A549 (cell line): Measurements from ENCODE around the gene KRTAP10-8. TPM values are rescaled to one million over a fixed set of nuclear protein-coding genes. Genes with fewer than 3 reads are reported as not detected.

Source experiments
- ATAC-seq, 2 experiments: fragments of 200-7000 bp in 1 of 2; fragments of >200 bp in 1 of 2; cut with Nextera tagmentation in 1 of 2; cut with Tn5 transposase in 1 of 2; 3 replicates each; pipeline versions ENCODE4 v1.8.0 to v1.9.1; 2018 to 2020; ENCODE audit warnings: mild to moderate bottlenecking in 1 of 2, moderate library complexity in 1 of 2
- CTCF ChIA-PET: fragments of 300-600 bp; sonication (Branson Sonifier 250); formaldehyde crosslinking; extraction: SDS; loops from one replicate; lab custom pipeline; 2021; ENCODE audit warnings: antibody characterized with exemption, inconsistent platforms; lab: Yijun Ruan, JAX
- POLR2A ChIA-PET: fragments of 350-600 bp; formaldehyde crosslinking; extraction: SDS; loops from one replicate; lab custom pipeline; 2021; ENCODE audit warnings: antibody characterized with exemption, inconsistent platforms; lab: Yijun Ruan, JAX
- DNase-seq, 2 experiments: peaks; one replicate each; pipeline versions ENCODE4 v3.0.0 to v3.0.0-alpha.2; 2011 to 2016; ENCODE audit warnings: low read depth in 1 of 2, low spot score in 1 of 2
- FAIRE-seq: peaks from 2 replicates; lab custom pipeline; 2011; peaks lifted over from hg19 to GRCh38; lab: Jason Lieb, UNC
- H3K27ac ChIP-seq, 2 experiments: fragments of >200 bp; sonication (Bioruptor Twin); formaldehyde crosslinking; 3 replicates each; pipeline ENCODE4 v1.5.1; 2016 to 2017
- H3K4me1 ChIP-seq: fragments of >200 bp; sonication (Bioruptor Twin); formaldehyde crosslinking; 3 replicates; pipeline ENCODE4 v1.6.1; 2016
- H3K4me2 ChIP-seq: fragments of >200 bp; sonication (Bioruptor Twin); formaldehyde crosslinking; 3 replicates; pipeline ENCODE4 v1.6.1; 2016
- H3K4me3 ChIP-seq: fragments of >200 bp; sonication (Bioruptor Twin); formaldehyde crosslinking; 3 replicates; pipeline ENCODE4 v1.5.1; 2016
- H3K9me3 ChIP-seq: fragments of >200 bp; sonication (Bioruptor Twin); formaldehyde crosslinking; 3 replicates; pipeline ENCODE4 v1.6.1; 2016
- ATOH8 ChIP-seq: fragments of 250-450 bp; sonication (Bioruptor Pico); IDR thresholded peaks from 2 replicates; pipeline ENCODE4 v1.5.0; 2020; ENCODE audit warnings: low read depth, mild to moderate bottlenecking, moderate library complexity
- CBX2 ChIP-seq: fragments of 200-600 bp; sonication (generic); IDR thresholded peaks from 2 replicates; pipeline ENCODE4 v1.6.1; 2016; ENCODE audit warnings: low read depth, mild to moderate bottlenecking, borderline replicate concordance
- CEBPB ChIP-seq, 2 experiments: fragments of >200 bp in 1 of 2; sonication (Bioruptor Twin) in 1 of 2; formaldehyde crosslinking in 1 of 2; IDR thresholded peaks; 2 replicates each; pipeline ENCODE4 v1.6.1; 2012 to 2016
- CTCF ChIP-seq: fragments of >200 bp; sonication (Bioruptor Twin); formaldehyde crosslinking; IDR thresholded peaks from 3 replicates; pipeline ENCODE4 v1.5.1; 2016
- ESRRA ChIP-seq: fragments of 150-350 bp; IDR thresholded peaks from 2 replicates; pipeline ENCODE4 v1.6.1; 2014; ENCODE audit warnings: mild to moderate bottlenecking, low read length, borderline replicate concordance
- FOXS1 ChIP-seq: fragments of 250-450 bp; sonication (Bioruptor Pico); IDR thresholded peaks from 2 replicates; pipeline ENCODE4 v1.5.0; 2020; ENCODE audit warnings: mild to moderate bottlenecking, moderate library complexity
- HDAC2 ChIP-seq: fragments of 200-600 bp; sonication (generic); IDR thresholded peaks from 2 replicates; pipeline ENCODE4 v1.6.1; 2016
- HES2 ChIP-seq: fragments of >200 bp; sonication (Bioruptor Twin); formaldehyde crosslinking; IDR thresholded peaks from 2 replicates; pipeline ENCODE4 v1.6.1; 2016
- HOXA7 ChIP-seq: fragments of 250-450 bp; sonication (Bioruptor Pico); IDR thresholded peaks from 2 replicates; pipeline ENCODE4 v1.5.0; 2020; ENCODE audit warnings: mild to moderate bottlenecking, moderate library complexity
- HOXB13 ChIP-seq: fragments of 250-450 bp; sonication (Bioruptor Pico); IDR thresholded peaks from 2 replicates; pipeline ENCODE4 v1.5.0; 2020; ENCODE audit warnings: low read depth, mild to moderate bottlenecking, moderate library complexity
- KDM1A ChIP-seq: fragments of 200-600 bp; sonication (generic); IDR thresholded peaks from 2 replicates; pipeline ENCODE4 v1.6.1; 2016; ENCODE audit warnings: low read depth, mild to moderate bottlenecking
- MAFK ChIP-seq: fragments of 450-650 bp; IDR thresholded peaks from 2 replicates; pipeline ENCODE4 v1.6.1; 2014; ENCODE audit not compliant: partially characterized antibody
- MAZ ChIP-seq: fragments of 150-350 bp; IDR thresholded peaks from 2 replicates; pipeline ENCODE4 v1.6.1; 2014; ENCODE audit warnings: antibody characterized with exemption, low read depth, low read length, borderline replicate concordance
- NFE2L2 ChIP-seq: fragments of 150-350 bp; conservative IDR thresholded peaks from 2 replicates; pipeline ENCODE4 v1.6.1; 2014; ENCODE audit warnings: low read length
- NPAS2 ChIP-seq: fragments of 250-450 bp; sonication (Bioruptor Pico); IDR thresholded peaks from 2 replicates; pipeline ENCODE4 v1.8.0; 2022; ENCODE audit warnings: mild to moderate bottlenecking, moderate library complexity, borderline replicate concordance
- NR3C1 ChIP-seq: fragments of >200 bp; sonication (Bioruptor Twin); formaldehyde crosslinking; IDR thresholded peaks from 3 replicates; pipeline ENCODE4 v1.6.1; 2017
- POLR2A ChIP-seq: IDR thresholded peaks from 2 replicates; pipeline ENCODE4 v1.6.1; 2012; ENCODE audit warnings: mild to moderate bottlenecking, low read length
- RAD21 ChIP-seq, 2 experiments: fragments of >200 bp in 1 of 2; sonication (Bioruptor Twin) in 1 of 2; formaldehyde crosslinking in 1 of 2; IDR thresholded peaks in 1 of 2; conservative IDR thresholded peaks in 1 of 2; 2 replicates in 1 of 2; 3 replicates in 1 of 2; pipeline ENCODE4 v1.6.1; 2012 to 2018; ENCODE audit warnings: inconsistent platforms in 1 of 2
- RARB ChIP-seq: fragments of 250-450 bp; sonication (Bioruptor Pico); IDR thresholded peaks from 2 replicates; pipeline ENCODE4 v1.8.0; 2021; ENCODE audit warnings: mild to moderate bottlenecking, moderate library complexity
- RNF2 ChIP-seq: fragments of 200-600 bp; sonication (generic); IDR thresholded peaks from 2 replicates; pipeline ENCODE4 v1.6.1; 2016; ENCODE audit warnings: low read depth, mild to moderate bottlenecking, antibody characterized with exemption, moderate library complexity, borderline replicate concordance
- TFCP2L1 ChIP-seq: fragments of 250-450 bp; sonication (Bioruptor Pico); IDR thresholded peaks from 2 replicates; pipeline ENCODE4 v1.5.0; 2021; ENCODE audit warnings: mild to moderate bottlenecking
- ZFP36 ChIP-seq: fragments of 450-650 bp; IDR thresholded peaks from 2 replicates; pipeline ENCODE4 v1.6.1; 2014; ENCODE audit warnings: borderline replicate concordance; ENCODE audit not compliant: partially characterized antibody
- ZNF302 ChIP-seq: fragments of 250-450 bp; sonication (Bioruptor Pico); IDR thresholded peaks from 2 replicates; pipeline ENCODE4 v1.9.0; 2021; ENCODE audit warnings: inconsistent platforms, mild to moderate bottlenecking, moderate library complexity
- ZSCAN20 ChIP-seq: fragments of 250-450 bp; sonication (Bioruptor Pico); IDR thresholded peaks from 2 replicates; pipeline ENCODE4 v1.8.0; 2022; ENCODE audit warnings: mild to moderate bottlenecking, moderate library complexity
- WGBS: methylation state at CpG from one replicate; pipeline ENCODE4 v1.1.6; 2017; ENCODE audit errors: missing lambda C conversion rate; 5-methylcytosine and 5-hydroxymethylcytosine counted together
- polyA plus RNA-seq, 4 experiments: library from polyadenylated mRNA; depleted of rRNA in 3 of 4; stranded (reverse); fragments of >200 nt; fragmentation: RNase III in 1 of 4; extraction: RNeasy Plus Mini Kit Qiagen cat#74134 plus additional on column Dnase treatment in 1 of 4; gene quantifications; 2 replicates in 3 of 4; 3 replicates in 1 of 4; pipeline ENCODE4 v1.2.3, GENCODE V29; 2011 to 2017
- TF ChIP-seq, protein P1 (sequence below): fragments of 250-450 bp; sonication (Bioruptor Pico); IDR thresholded peaks from 2 replicates; pipeline ENCODE4 v1.5.0; 2021; ENCODE audit warnings: mild to moderate bottlenecking, moderate library complexity, borderline replicate concordance
- TF ChIP-seq, protein P2 (sequence below): IDR thresholded peaks from 2 replicates; pipeline ENCODE4 v1.6.1; 2012; ENCODE audit warnings: low read depth, borderline replicate concordance

The KRTAP10-8 gene
- polyA plus RNA-seq, 2 of the 4 experiments (the other 2 are of a cell fraction) = not detected

- Histone ChIP-seq H3K4me1 (no peaks in the 10 kb centered on the region), H3K4me3 (no peak overlapping the region), H3K27ac (no peak overlapping the region), H3K9me3 (peaks cover 5% of the 10 kb centered on the region; the same call in 1 of the 3 replicates), H3K4me2 (no peak overlapping the region)
- DNase-seq (no peak), ATAC-seq (no peak), FAIRE-seq (no peak)
- ChIA-PET POLR2A (no interaction called here), CTCF (no interaction called here)
- TF ChIP-seq KDM1A = no peak
- no peak for TF ChIP-seq CTCF
- no peak for TF ChIP-seq HES2
- no peak for TF ChIP-seq ATOH8
- TF ChIP-seq NR3C1 = no peak
- TF ChIP-seq MAFK = no peak
- TF ChIP-seq CEBPB (IDR thresholded peaks at IDR 0.05) = no peak
- TF ChIP-seq NFE2L2 = no peak
- TF ChIP-seq TFCP2L1 (CRISPR knock-in tag) = no peak
- no peak for TF ChIP-seq ZFP36
- TF ChIP-seq POLR2A = no peak
- no peak for TF ChIP-seq HOXA7
- TF ChIP-seq RAD21 (conservative IDR thresholded peaks at IDR 0.05 in 1 of 2, IDR thresholded peaks at IDR 0.05 in 1 of 2) = no peak
- TF ChIP-seq HOXB13 = no peak
- no peak for TF ChIP-seq RARB
- TF ChIP-seq RNF2 = no peak
- 65% methylated on average over 17 of the region's 26 CpGs for WGBS
These were observed 1.7 kb downstream of the KRTAP10-8 start for GRCh38 chr21:44613386-44614155.

- FAIRE-seq (no peak), ATAC-seq (no peak; a peak in 1 of 6 replicates), DNase-seq (no peak)
- H3K4me1 ChIP-seq = no peaks in the 10 kb centered on the region
- WGBS = 36% methylated on average over 5 of the region's 20 CpGs
- H3K27ac ChIP-seq = no peak overlapping the region
- H3K4me3 ChIP-seq = no peak overlapping the region
- no peak overlapping the region for H3K4me2 ChIP-seq
- CTCF ChIA-PET = no interaction called here
- POLR2A ChIA-PET = no interaction called here
- TF ChIP-seq MAFK = no peak
- TF ChIP-seq MAZ = no peak
- no peak for TF ChIP-seq KDM1A
- TF ChIP-seq RNF2 = no peak
- TF ChIP-seq, protein P1, sequence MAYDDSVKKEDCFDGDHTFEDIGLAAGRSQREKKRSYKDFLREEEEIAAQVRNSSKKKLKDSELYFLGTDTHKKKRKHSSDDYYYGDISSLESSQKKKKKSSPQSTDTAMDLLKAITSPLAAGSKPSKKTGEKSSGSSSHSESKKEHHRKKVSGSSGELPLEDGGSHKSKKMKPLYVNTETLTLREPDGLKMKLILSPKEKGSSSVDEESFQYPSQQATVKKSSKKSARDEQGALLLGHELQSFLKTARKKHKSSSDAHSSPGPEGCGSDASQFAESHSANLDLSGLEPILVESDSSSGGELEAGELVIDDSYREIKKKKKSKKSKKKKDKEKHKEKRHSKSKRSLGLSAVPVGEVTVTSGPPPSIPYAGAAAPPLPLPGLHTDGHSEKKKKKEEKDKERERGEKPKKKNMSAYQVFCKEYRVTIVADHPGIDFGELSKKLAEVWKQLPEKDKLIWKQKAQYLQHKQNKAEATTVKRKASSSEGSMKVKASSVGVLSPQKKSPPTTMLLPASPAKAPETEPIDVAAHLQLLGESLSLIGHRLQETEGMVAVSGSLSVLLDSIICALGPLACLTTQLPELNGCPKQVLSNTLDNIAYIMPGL = no peak
- TF ChIP-seq HES2 = no peak
- no peak for TF ChIP-seq NPAS2
- no peak for TF ChIP-seq RARB
- TF ChIP-seq ESRRA = no peak
- TF ChIP-seq, protein P2, sequence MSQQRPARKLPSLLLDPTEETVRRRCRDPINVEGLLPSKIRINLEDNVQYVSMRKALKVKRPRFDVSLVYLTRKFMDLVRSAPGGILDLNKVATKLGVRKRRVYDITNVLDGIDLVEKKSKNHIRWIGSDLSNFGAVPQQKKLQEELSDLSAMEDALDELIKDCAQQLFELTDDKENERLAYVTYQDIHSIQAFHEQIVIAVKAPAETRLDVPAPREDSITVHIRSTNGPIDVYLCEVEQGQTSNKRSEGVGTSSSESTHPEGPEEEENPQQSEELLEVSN = no peak
- no peak for TF ChIP-seq NFE2L2
- TF ChIP-seq ZSCAN20 (CRISPR knock-in tag) = no peak
- TF ChIP-seq HDAC2 = no peak
- TF ChIP-seq HOXA7 = no peak
- TF ChIP-seq ZNF302 = no peak
- TF ChIP-seq FOXS1 (CRISPR knock-in tag) = no peak
- no peak for TF ChIP-seq CBX2
- H3K9me3 ChIP-seq = peaks cover 5% of the 10 kb centered on the region; the same call in 1 of the 3 replicates
These were observed 2.3 kb downstream of the KRTAP10-8 start for GRCh38 chr21:44614161-44614631.
